ENCODE data around the gene BICDL2. TPM values are rescaled to one million over a fixed set of nuclear protein-coding genes. Genes with fewer than 3 reads are reported as not detected.

The BICDL2 gene
- total RNA-seq, 1 experiment from 2014 or later, result not detected

- TF ChIP-seq CTCF (conservative IDR thresholded peaks at IDR 0.05; ENCODE audit: low read depth, low read length) (no peak), EZH2 (IDR thresholded peaks at IDR 0.05; ENCODE audit: borderline replicate concordance, low read depth, low read length, poor library complexity, severe bottlenecking) (no peak)
- peaks cover 87% of the 10 kb centered on the region for H3K27me3 ChIP-seq (replicated peaks; ENCODE audit: insufficient read depth, low read depth, low read length, poor library complexity)
- POLR2A ChIA-PET (ENCODE audit: low non-redundant PET), result no interaction called here
- H3K4me3 ChIP-seq (ENCODE audit: low read depth, low read length, poor library complexity, severe bottlenecking), result no peak overlapping the region
- no peak for DNase-seq (ENCODE audit: low spot score)
- no TSS peak for BruUV-seq (replicated peaks)
- no peak overlapping the region for H3K27ac ChIP-seq (ENCODE audit: low read depth, low read length, poor library complexity, severe bottlenecking)
- H3K9me3 ChIP-seq (ENCODE audit: low read depth, low read length, poor library complexity, severe bottlenecking), result no peaks in the 10 kb centered on the region
- intact Hi-C loops (cut with micrococcal nuclease; ENCODE audit: unreplicated experiment), result no loop called here
- peaks cover 4% of the 10 kb centered on the region for H3K4me1 ChIP-seq (ENCODE audit: insufficient read depth, low read length, poor library complexity, severe bottlenecking)
- CTCF ChIA-PET, result interaction anchor here (1.0 kb wide), 1 partner anchor 19 kb away, joined by 4 read pairs; no protein-coding TSS in a partner anchor
- no peaks in the 10 kb centered on the region for H3K36me3 ChIP-seq (ENCODE audit: insufficient read depth, low read length, poor library complexity, severe bottlenecking)
These were observed 27.0 kb downstream of the BICDL2 start for GRCh38 chr16:3009568-3010390.

GRCh38 chr16:3008690-3009037 is 28.1 kb downstream of the BICDL2 start:
- Histone ChIP-seq H3K9me3 (ENCODE audit: low read depth, low read length, poor library complexity, severe bottlenecking) (no peaks in the 10 kb centered on the region), H3K27ac (ENCODE audit: low read depth, low read length, poor library complexity, severe bottlenecking) (no peak overlapping the region), H3K36me3 (ENCODE audit: insufficient read depth, low read length, poor library complexity, severe bottlenecking) (no peaks in the 10 kb centered on the region), H3K4me3 (ENCODE audit: low read depth, low read length, poor library complexity, severe bottlenecking) (no peak overlapping the region), H3K4me1 (ENCODE audit: insufficient read depth, low read length, poor library complexity, severe bottlenecking) (peaks cover 4% of the 10 kb centered on the region), H3K27me3 (replicated peaks; ENCODE audit: insufficient read depth, low read depth, low read length, poor library complexity) (peaks cover 80% of the 10 kb centered on the region)
- CTCF ChIA-PET, result no interaction called here
- no peak for DNase-seq (ENCODE audit: low spot score)
- POLR2A ChIA-PET (ENCODE audit: low non-redundant PET), result no interaction called here
- TF ChIP-seq CTCF (conservative IDR thresholded peaks at IDR 0.05; ENCODE audit: low read depth, low read length), result no peak
- no peak for TF ChIP-seq EZH2 (IDR thresholded peaks at IDR 0.05; ENCODE audit: borderline replicate concordance, low read depth, low read length, poor library complexity, severe bottlenecking)
- no TSS peak for BruUV-seq (replicated peaks)
- intact Hi-C loops (cut with micrococcal nuclease; ENCODE audit: unreplicated experiment), result no loop called here

- H3K4me3 ChIP-seq (ENCODE audit: low read depth, low read length, poor library complexity, severe bottlenecking), result no peak overlapping the region
These were observed 28.6 kb downstream of the BICDL2 start for GRCh38 chr16:3007957-3008689.

More at GRCh38 chr16:3007957-3008689, 28.6 kb downstream of the BICDL2 start:
- DNase-seq (ENCODE audit: low spot score), result no peak
- ChIA-PET CTCF (interaction anchor here (0.6 kb wide), 1 partner anchor 152 kb away, joined by 3 read pairs; no protein-coding TSS in a partner anchor), POLR2A (ENCODE audit: low non-redundant PET) (no interaction called here)
- Histone ChIP-seq H3K36me3 (ENCODE audit: insufficient read depth, low read length, poor library complexity, severe bottlenecking) (no peaks in the 10 kb centered on the region), H3K4me1 (ENCODE audit: insufficient read depth, low read length, poor library complexity, severe bottlenecking) (peaks cover 4% of the 10 kb centered on the region), H3K9me3 (ENCODE audit: low read depth, low read length, poor library complexity, severe bottlenecking) (no peaks in the 10 kb centered on the region), H3K27ac (ENCODE audit: low read depth, low read length, poor library complexity, severe bottlenecking) (no peak overlapping the region), H3K27me3 (replicated peaks; ENCODE audit: insufficient read depth, low read depth, low read length, poor library complexity) (peaks cover 75% of the 10 kb centered on the region)
- intact Hi-C loops (cut with micrococcal nuclease; ENCODE audit: unreplicated experiment), result no loop called here
- TF ChIP-seq CTCF (conservative IDR thresholded peaks at IDR 0.05; ENCODE audit: low read depth, low read length), result no peak
- TF ChIP-seq EZH2 (IDR thresholded peaks at IDR 0.05; ENCODE audit: borderline replicate concordance, low read depth, low read length, poor library complexity, severe bottlenecking), result no peak
- no TSS peak for BruUV-seq (replicated peaks)

Data from A673 (cell line).